ENCODE results near the gene MPO.

The MPO gene

DNA sequence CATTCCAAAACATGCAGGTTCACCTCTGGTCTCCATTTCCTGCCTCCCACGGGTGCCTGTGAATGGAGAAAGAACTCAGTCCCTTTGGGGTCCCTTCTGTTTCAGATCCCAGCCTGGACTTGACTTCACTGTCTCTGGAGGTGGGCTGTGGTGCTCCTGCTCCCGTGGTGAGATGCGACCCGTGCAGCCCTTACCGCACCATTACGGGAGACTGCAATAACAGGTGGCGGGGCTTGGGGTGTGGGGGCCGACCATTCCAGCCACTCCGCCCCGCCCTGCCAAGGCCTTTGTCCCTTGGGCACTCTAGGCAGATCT lies 31.8 kb downstream of the MPO start:
- Histone ChIP-seq H2BK120ac (ENCODE audit: low read depth, low read length) (no peak overlapping the region), H3K27ac (ENCODE audit: low read length, poor library complexity, severe bottlenecking) (no peak overlapping the region), H3K79me1 (replicated peaks; ENCODE audit: low read length, poor library complexity, severe bottlenecking) (no peaks in the 10 kb centered on the region), H3K4ac (ENCODE audit: low read depth in 1 of 2, low read length in 2 of 2) (no peak overlapping the region), H3K9me3 (ENCODE audit: control insufficient read depth, low read length) (no peaks in the 10 kb centered on the region), H2BK15ac (ENCODE audit: low read depth, poor library complexity, severe bottlenecking) (no peak overlapping the region), H4K91ac (ENCODE audit: low read length) (no peak overlapping the region), H2BK5ac (ENCODE audit: low read depth, low read length, poor library complexity, severe bottlenecking) (no peak overlapping the region), H2AK5ac (ENCODE audit: low read length, severe bottlenecking) (no peak overlapping the region), H3K23ac (ENCODE audit: low read length in 2 of 2) (no peak overlapping the region), H3K9ac (ENCODE audit: low read length) (no peak overlapping the region), H4K8ac (ENCODE audit: low read length) (no peak overlapping the region), H3K18ac (ENCODE audit: low read depth in 1 of 2, low read length in 2 of 2) (no peak overlapping the region), H2AFZ (ENCODE audit: low read depth, low read length) (no peak overlapping the region), H3K14ac (ENCODE audit: low read length in 2 of 2) (no peak overlapping the region), H3K4me1 (ENCODE audit: control insufficient read depth, insufficient read depth, low read depth, low read length) (peaks cover 10% of the 10 kb centered on the region), H3K27me3 (ENCODE audit: control insufficient read depth in 1 of 2, insufficient read depth in 1 of 2, low read length in 2 of 2) (peaks cover 69 to 89% of the 10 kb centered on the region in 2 experiments), H3K36me3 (ENCODE audit: control insufficient read depth in 1 of 2, insufficient read depth in 2 of 2, low read depth in 1 of 2, low read length in 2 of 2) (no peaks in the 10 kb centered on the region), H2BK12ac (ENCODE audit: low read length in 2 of 2) (peak overlapping the region in 1 of 2 experiments; percentile 21), H3K4me3 (ENCODE audit: insufficient read depth in 1 of 2, low read depth in 1 of 2, low read length in 2 of 2) (peak overlapping the region in 1 of 2 experiments; percentile 76), H3K4me2 (ENCODE audit: low read length, poor library complexity, severe bottlenecking) (no peak overlapping the region)
- no peak for DNase-seq
- 28% methylated on average over 10 of the region's 10 CpGs for WGBS

DNA sequence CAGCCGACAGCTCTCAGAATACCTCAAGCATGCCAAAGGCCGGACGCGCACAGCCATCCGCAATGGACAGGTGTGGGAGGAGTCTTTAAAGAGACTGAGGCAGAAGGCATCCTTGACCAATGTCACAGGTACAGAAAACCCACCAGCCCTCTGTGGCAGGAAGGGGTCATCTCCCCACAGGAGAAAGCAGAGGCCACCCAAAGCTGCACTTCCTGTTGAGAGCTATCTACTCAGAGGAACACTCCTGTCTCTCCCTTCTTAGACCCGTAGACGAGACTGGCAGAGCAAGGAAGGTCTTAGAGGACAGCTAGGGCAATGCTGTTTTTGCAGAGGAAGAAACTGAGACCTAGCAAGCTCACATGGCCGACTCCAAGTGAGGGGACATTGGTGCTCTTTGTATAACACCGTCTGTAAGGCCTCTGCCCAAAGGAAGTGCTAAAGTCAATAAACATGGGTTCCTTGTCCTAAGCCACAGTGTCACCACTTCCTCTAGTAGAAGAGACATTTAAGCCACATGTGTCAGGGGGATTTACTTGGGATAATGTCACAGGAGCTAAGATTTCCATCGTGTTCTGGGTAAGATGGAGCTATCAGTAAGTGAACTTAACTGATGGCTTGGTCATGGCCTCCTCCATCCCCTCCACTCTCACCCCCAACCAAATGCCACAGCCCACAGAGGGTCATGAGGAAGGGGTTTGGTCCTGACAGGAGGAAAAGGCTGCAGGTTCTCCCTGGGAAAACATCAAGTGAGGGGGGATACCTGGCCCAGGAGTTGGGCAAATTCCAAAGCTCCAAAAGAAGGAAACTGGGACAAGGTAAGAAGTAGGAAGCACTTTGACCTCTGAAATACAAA lies 33.0 kb downstream of the MPO start:
- no peak overlapping the region for H3K4me2 ChIP-seq (ENCODE audit: low read length, poor library complexity, severe bottlenecking)
- H3K4me3 ChIP-seq (ENCODE audit: insufficient read depth in 1 of 2, low read depth in 1 of 2, low read length in 2 of 2): no peak overlapping the region
- no peak overlapping the region for H3K9ac ChIP-seq (ENCODE audit: low read length)
- peaks cover 78 to 90% of the 10 kb centered on the region in 2 experiments for H3K27me3 ChIP-seq (ENCODE audit: control insufficient read depth in 1 of 2, insufficient read depth in 1 of 2, low read length in 2 of 2)
- no peak overlapping the region for H4K91ac ChIP-seq (ENCODE audit: low read length)
- H2BK120ac ChIP-seq (ENCODE audit: low read depth, low read length): no peak overlapping the region
- H3K36me3 ChIP-seq (ENCODE audit: control insufficient read depth in 1 of 2, insufficient read depth in 2 of 2, low read depth in 1 of 2, low read length in 2 of 2): no peaks in the 10 kb centered on the region
- no peak overlapping the region for H3K14ac ChIP-seq (ENCODE audit: low read length in 2 of 2)
- H2AFZ ChIP-seq (ENCODE audit: low read depth, low read length): no peak overlapping the region
- DNase-seq: no peak
- no peak overlapping the region for H2AK5ac ChIP-seq (ENCODE audit: low read length, severe bottlenecking)
- no peak overlapping the region for H2BK5ac ChIP-seq (ENCODE audit: low read depth, low read length, poor library complexity, severe bottlenecking)
- H3K4ac ChIP-seq (ENCODE audit: low read depth in 1 of 2, low read length in 2 of 2): no peak overlapping the region
- H3K4me1 ChIP-seq (ENCODE audit: control insufficient read depth, insufficient read depth, low read depth, low read length): peaks cover 10% of the 10 kb centered on the region
- no peaks in the 10 kb centered on the region for H3K9me3 ChIP-seq (ENCODE audit: control insufficient read depth, low read length)
- no peak overlapping the region for H2BK15ac ChIP-seq (ENCODE audit: low read depth, poor library complexity, severe bottlenecking)
- no peaks in the 10 kb centered on the region for H3K79me1 ChIP-seq (replicated peaks; ENCODE audit: low read length, poor library complexity, severe bottlenecking)
- H3K23ac ChIP-seq (ENCODE audit: low read length in 2 of 2): no peak overlapping the region
- WGBS: 83% methylated on average over 9 of the region's 10 CpGs
- H3K27ac ChIP-seq (ENCODE audit: low read length, poor library complexity, severe bottlenecking): no peak overlapping the region
- no peak overlapping the region for H2BK12ac ChIP-seq (ENCODE audit: low read length in 2 of 2)
- no peak overlapping the region for H3K18ac ChIP-seq (ENCODE audit: low read depth in 1 of 2, low read length in 2 of 2)
- H4K8ac ChIP-seq (ENCODE audit: low read length): no peak overlapping the region

DNA sequence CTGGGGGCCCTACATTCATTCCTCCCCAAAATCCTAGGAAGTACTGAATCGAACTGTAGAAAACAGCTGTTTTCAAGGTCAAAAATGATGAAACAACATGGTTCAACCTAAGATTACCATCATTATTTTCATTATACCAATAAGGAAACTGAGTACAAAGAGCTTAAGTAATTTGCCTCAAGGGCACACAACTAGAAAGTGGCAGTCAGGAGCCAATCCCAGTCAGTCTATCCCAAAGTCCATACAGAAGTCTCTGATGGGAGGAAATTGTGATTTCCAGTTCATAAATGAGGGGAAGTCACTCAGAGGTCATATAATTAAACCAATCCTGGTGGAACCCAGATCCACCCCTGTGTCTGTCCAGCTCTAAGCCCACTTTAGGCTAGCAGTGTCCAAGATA lies 34.0 kb downstream of the MPO start:
- 100% methylated on average over 1 of the region's 1 CpG for WGBS
- Histone ChIP-seq H3K4me1 (ENCODE audit: control insufficient read depth, insufficient read depth, low read depth, low read length) (peaks cover 10% of the 10 kb centered on the region), H3K9me3 (ENCODE audit: control insufficient read depth, low read length) (no peaks in the 10 kb centered on the region), H2BK15ac (ENCODE audit: low read depth, poor library complexity, severe bottlenecking) (no peak overlapping the region), H3K14ac (ENCODE audit: low read length in 2 of 2) (no peak overlapping the region), H2AFZ (ENCODE audit: low read depth, low read length) (no peak overlapping the region), H2AK5ac (ENCODE audit: low read length, severe bottlenecking) (no peak overlapping the region), H3K23ac (ENCODE audit: low read length in 2 of 2) (no peak overlapping the region), H3K4me3 (ENCODE audit: insufficient read depth in 1 of 2, low read depth in 1 of 2, low read length in 2 of 2) (no peak overlapping the region), H4K91ac (ENCODE audit: low read length) (no peak overlapping the region), H4K8ac (ENCODE audit: low read length) (no peak overlapping the region), H3K18ac (ENCODE audit: low read depth in 1 of 2, low read length in 2 of 2) (no peak overlapping the region), H3K4me2 (ENCODE audit: low read length, poor library complexity, severe bottlenecking) (no peak overlapping the region), H2BK12ac (ENCODE audit: low read length in 2 of 2) (no peak overlapping the region), H2BK5ac (ENCODE audit: low read depth, low read length, poor library complexity, severe bottlenecking) (no peak overlapping the region), H3K79me1 (replicated peaks; ENCODE audit: low read length, poor library complexity, severe bottlenecking) (no peaks in the 10 kb centered on the region), H3K9ac (ENCODE audit: low read length) (no peak overlapping the region), H2BK120ac (ENCODE audit: low read depth, low read length) (no peak overlapping the region), H3K27ac (ENCODE audit: low read length, poor library complexity, severe bottlenecking) (no peak overlapping the region), H3K36me3 (ENCODE audit: control insufficient read depth in 1 of 2, insufficient read depth in 2 of 2, low read depth in 1 of 2, low read length in 2 of 2) (no peaks in the 10 kb centered on the region), H3K4ac (ENCODE audit: low read depth in 1 of 2, low read length in 2 of 2) (no peak overlapping the region), H3K27me3 (ENCODE audit: control insufficient read depth in 1 of 2, insufficient read depth in 1 of 2, low read length in 2 of 2) (peaks cover 77 to 90% of the 10 kb centered on the region in 2 experiments)
- no peak for DNase-seq

DNA sequence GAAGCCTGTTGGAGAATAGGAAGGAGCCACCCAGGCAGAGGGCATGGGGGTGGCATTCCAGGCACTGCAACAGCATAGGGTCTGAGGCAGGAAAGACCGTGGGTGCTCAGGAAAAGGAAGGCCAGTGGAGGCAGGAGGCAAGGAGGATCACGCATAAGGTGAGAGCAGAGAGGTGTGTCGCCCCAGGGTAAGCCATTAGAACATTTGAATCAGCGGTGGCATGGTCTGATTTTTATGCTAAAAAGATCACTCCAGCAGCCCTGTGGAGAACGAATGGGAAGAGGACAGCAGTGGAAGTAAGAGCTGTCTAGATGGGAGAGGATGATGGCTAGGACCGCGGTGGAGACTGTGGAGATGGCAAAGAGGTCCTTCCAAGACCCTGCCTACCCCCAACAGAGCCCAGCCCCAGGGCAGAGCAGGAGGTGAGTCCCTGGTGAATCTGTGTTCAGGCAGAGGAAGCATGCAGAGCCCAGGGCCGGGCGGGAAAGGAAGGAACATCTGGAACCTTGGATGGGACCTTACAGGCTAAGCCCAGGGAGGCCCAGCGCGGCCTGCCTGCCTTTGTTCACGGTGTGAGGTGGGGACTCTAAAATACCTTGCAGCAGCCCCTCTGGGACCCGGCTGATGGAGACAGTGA lies 34.5 kb downstream of the MPO start:
- Histone ChIP-seq H2AFZ (ENCODE audit: low read depth, low read length) (no peak overlapping the region), H3K14ac (ENCODE audit: low read length in 2 of 2) (no peak overlapping the region), H3K79me1 (replicated peaks; ENCODE audit: low read length, poor library complexity, severe bottlenecking) (no peaks in the 10 kb centered on the region), H2BK12ac (ENCODE audit: low read length in 2 of 2) (no peak overlapping the region), H3K4me2 (ENCODE audit: low read length, poor library complexity, severe bottlenecking) (no peak overlapping the region), H3K4me3 (ENCODE audit: insufficient read depth in 1 of 2, low read depth in 1 of 2, low read length in 2 of 2) (no peak overlapping the region), H3K27me3 (ENCODE audit: control insufficient read depth in 1 of 2, insufficient read depth in 1 of 2, low read length in 2 of 2) (peaks cover 78 to 90% of the 10 kb centered on the region in 2 experiments), H4K8ac (ENCODE audit: low read length) (no peak overlapping the region), H4K91ac (ENCODE audit: low read length) (no peak overlapping the region), H3K4me1 (ENCODE audit: control insufficient read depth, insufficient read depth, low read depth, low read length) (peaks cover 10% of the 10 kb centered on the region), H3K18ac (ENCODE audit: low read depth in 1 of 2, low read length in 2 of 2) (no peak overlapping the region), H3K9me3 (ENCODE audit: control insufficient read depth, low read length) (no peaks in the 10 kb centered on the region), H2BK5ac (ENCODE audit: low read depth, low read length, poor library complexity, severe bottlenecking) (no peak overlapping the region), H3K9ac (ENCODE audit: low read length) (no peak overlapping the region), H3K27ac (ENCODE audit: low read length, poor library complexity, severe bottlenecking) (no peak overlapping the region), H3K36me3 (ENCODE audit: control insufficient read depth in 1 of 2, insufficient read depth in 2 of 2, low read depth in 1 of 2, low read length in 2 of 2) (no peaks in the 10 kb centered on the region), H3K4ac (ENCODE audit: low read depth in 1 of 2, low read length in 2 of 2) (no peak overlapping the region), H2AK5ac (ENCODE audit: low read length, severe bottlenecking) (no peak overlapping the region), H2BK15ac (ENCODE audit: low read depth, poor library complexity, severe bottlenecking) (no peak overlapping the region), H2BK120ac (ENCODE audit: low read depth, low read length) (no peak overlapping the region), H3K23ac (ENCODE audit: low read length in 2 of 2) (no peak overlapping the region)
- DNase-seq: no peak
- 73% methylated on average over 13 of the region's 13 CpGs for WGBS
